PC-3 (cell line): ENCODE results near the gene CPSF4L. TPM values are rescaled to one million over a fixed set of nuclear protein-coding genes. Genes with fewer than 3 reads are reported as not detected.

Experiments used
- ATAC-seq: fragments of 200-7000 bp; cut with Tn5 transposase; 2 replicates; pipeline ENCODE4 v1.9.1; 2020; ENCODE audit warnings: mild to moderate bottlenecking, moderate library complexity
- BruUV-seq: library from RNA; stranded (reverse); fragments of 400-500 nt; replicated peaks from 2 replicates; lab custom pipeline; 2021; lab: Mats Ljungman, UMichigan
- CTCF ChIA-PET: fragments of 300-600 bp; sonication (Branson Sonifier 250); formaldehyde crosslinking; loops from one replicate; lab custom pipeline; 2022; ENCODE audit warnings: antibody characterized with exemption; lab: Charles Lee
- POLR2A ChIA-PET: fragments of 300-600 bp; sonication (Branson Sonifier 250); formaldehyde crosslinking; loops from one replicate; lab custom pipeline; 2022; ENCODE audit warnings: antibody characterized with exemption; ENCODE audit not compliant: unreplicated experiment; lab: Charles Lee
- DNase-seq: peaks from one replicate; pipeline ENCODE4 v3.0.0-alpha.2; 2015
- H2AFZ ChIP-seq: fragments of 300-600 bp; sonication (generic); 2 replicates; pipeline ENCODE4 v1.6.0; 2016; ENCODE audit warnings: antibody characterized with exemption, low read length
- H3F3A ChIP-seq: fragments of 300-600 bp; sonication (generic); one replicate; pipeline ENCODE4 v1.6.0; 2017; ENCODE audit warnings: antibody characterized with exemption, low read length, control low read depth, mild to moderate bottlenecking; ENCODE audit not compliant: unreplicated experiment
- H3K27ac ChIP-seq: fragments of 300-600 bp; sonication (generic); 2 replicates; pipeline ENCODE4 v1.5.1; 2016; ENCODE audit warnings: mild to moderate bottlenecking, low read length
- H3K27me3 ChIP-seq: fragments of 300-600 bp; sonication (generic); 2 replicates; pipeline ENCODE4 v1.6.1; 2016; ENCODE audit warnings: low read length, mixed read lengths
- H3K36me3 ChIP-seq: fragments of 300-600 bp; sonication (generic); 2 replicates; pipeline ENCODE4 v1.6.1; 2016; ENCODE audit warnings: low read depth, mixed run types, low read length, mixed read lengths
- H3K4me1 ChIP-seq: fragments of 300-600 bp; sonication (generic); 2 replicates; pipeline ENCODE4 v1.5.1; 2016; ENCODE audit warnings: low read length; ENCODE audit not compliant: insufficient read depth
- H3K4me2 ChIP-seq: fragments of 300-600 bp; sonication (generic); 2 replicates; pipeline ENCODE4 v1.6.0; 2016; ENCODE audit warnings: low read length
- H3K4me3 ChIP-seq: fragments of 300-600 bp; sonication (generic); 2 replicates; pipeline ENCODE4 v1.5.1; 2016; ENCODE audit warnings: mild to moderate bottlenecking, low read length, mixed read lengths
- H3K79me2 ChIP-seq: fragments of 300-600 bp; sonication (generic); 2 replicates; pipeline ENCODE4 v1.6.1; 2017; ENCODE audit warnings: low read length, mixed read lengths
- H3K9ac ChIP-seq: fragments of 300-600 bp; sonication (generic); 2 replicates; pipeline ENCODE4 v1.6.0; 2016; ENCODE audit warnings: mild to moderate bottlenecking, low read length
- H3K9me2 ChIP-seq: fragments of 300-600 bp; sonication (generic); replicated peaks from 2 replicates; pipeline ENCODE4 v1.6.1; 2016; ENCODE audit warnings: mixed run types, low read length, mixed read lengths
- H3K9me3 ChIP-seq: fragments of 300-600 bp; sonication (generic); 2 replicates; pipeline ENCODE4 v1.6.1; 2016; ENCODE audit warnings: low read length, mixed read lengths
- H4K20me1 ChIP-seq: fragments of 300-600 bp; sonication (generic); 2 replicates; pipeline ENCODE4 v1.6.1; 2016; ENCODE audit warnings: low read length, mixed read lengths
- CTCF ChIP-seq: fragments of 300-600 bp; sonication (generic); conservative IDR thresholded peaks from 2 replicates; pipeline ENCODE4 v1.5.1; 2017; ENCODE audit warnings: antibody characterized with exemption, low read depth, mild to moderate bottlenecking, low read length
- EZH2 ChIP-seq: fragments of 300-600 bp; sonication (generic); IDR thresholded peaks from one replicate; pipeline ENCODE4 v1.6.1; 2017; ENCODE audit warnings: antibody characterized with exemption, mild to moderate bottlenecking, low read length; ENCODE audit not compliant: unreplicated experiment
- EZH2phosphoT487 ChIP-seq: fragments of 300-600 bp; sonication (generic); IDR thresholded peaks from 2 replicates; pipeline ENCODE4 v1.6.1; 2018; ENCODE audit warnings: mild to moderate bottlenecking, antibody characterized with exemption, low read length, borderline replicate concordance
- intact Hi-C: fragments of 100-400 bp; cut with micrococcal nuclease; formaldehyde crosslinking; loops from 2 replicates; pipeline ENCODE4 v1.9.0; 2023
- total RNA-seq: library from RNA; depleted of rRNA; stranded (reverse); fragments of >200 nt; gene quantifications from 2 replicates; pipeline ENCODE4 v1.2.3, GENCODE V29; 2014

Gene CPSF4L
- total RNA-seq, 1 experiment from 2014 or later: not detected

- no peak overlapping the region for H3K9ac ChIP-seq
- H3K27ac ChIP-seq: no peak overlapping the region
- H3K9me3 ChIP-seq: no peaks in the 10 kb centered on the region
- no peaks in the 10 kb centered on the region for H3F3A ChIP-seq
- H4K20me1 ChIP-seq: peaks cover 23% of the 10 kb centered on the region; the same call in 1 of the 2 replicates
- ChIA-PET POLR2A (no interaction called here), CTCF (no interaction called here)
- H3K9me2 ChIP-seq: no peaks in the 10 kb centered on the region
- BruUV-seq: no TSS peak
- ATAC-seq (no peak), DNase-seq (no peak)
- no peak overlapping the region for H3K4me3 ChIP-seq
- H3K27me3 ChIP-seq: no peaks in the 10 kb centered on the region
- no peak overlapping the region for H3K4me2 ChIP-seq
- peaks cover 54% of the 10 kb centered on the region for H3K79me2 ChIP-seq
- TF ChIP-seq CTCF (no peak), EZH2phosphoT487 (no peak), EZH2 (no peak)
- H2AFZ ChIP-seq: no peak overlapping the region
- H3K36me3 ChIP-seq: peaks cover 25% of the 10 kb centered on the region; the same call in 1 of the 2 replicates
- H3K4me1 ChIP-seq: peaks cover 36% of the 10 kb centered on the region
- intact Hi-C loops: no loop called here
These were observed 23.4 kb upstream of the CPSF4L start for GRCh38 chr17:73284906-73285602.

- no peaks in the 10 kb centered on the region for H3K27me3 ChIP-seq
These were observed 22.7 kb upstream of the CPSF4L start for GRCh38 chr17:73284354-73284753.

More at GRCh38 chr17:73284354-73284753, 22.7 kb upstream of the CPSF4L start:
- Histone ChIP-seq H3F3A (no peaks in the 10 kb centered on the region), H3K27ac (no peak overlapping the region), H3K36me3 (peaks cover 25% of the 10 kb centered on the region; the same call in 1 of the 2 replicates), H3K4me1 (peaks cover 29% of the 10 kb centered on the region), H3K4me2 (no peak overlapping the region), H3K4me3 (no peak overlapping the region), H3K9me2 (no peaks in the 10 kb centered on the region), H2AFZ (no peak overlapping the region), H4K20me1 (peaks cover 23% of the 10 kb centered on the region; the same call in 1 of the 2 replicates), H3K79me2 (peaks cover 47% of the 10 kb centered on the region), H3K9me3 (no peaks in the 10 kb centered on the region), H3K9ac (no peak overlapping the region)
- CTCF ChIA-PET: no interaction called here
- no peak for DNase-seq
- intact Hi-C loops: no loop called here
- POLR2A ChIA-PET: no interaction called here
- BruUV-seq: no TSS peak
- TF ChIP-seq CTCF (no peak), EZH2phosphoT487 (no peak), EZH2 (no peak)
- ATAC-seq: no peak
